ENCODE measurements around the gene HOXD12.

DNA sequence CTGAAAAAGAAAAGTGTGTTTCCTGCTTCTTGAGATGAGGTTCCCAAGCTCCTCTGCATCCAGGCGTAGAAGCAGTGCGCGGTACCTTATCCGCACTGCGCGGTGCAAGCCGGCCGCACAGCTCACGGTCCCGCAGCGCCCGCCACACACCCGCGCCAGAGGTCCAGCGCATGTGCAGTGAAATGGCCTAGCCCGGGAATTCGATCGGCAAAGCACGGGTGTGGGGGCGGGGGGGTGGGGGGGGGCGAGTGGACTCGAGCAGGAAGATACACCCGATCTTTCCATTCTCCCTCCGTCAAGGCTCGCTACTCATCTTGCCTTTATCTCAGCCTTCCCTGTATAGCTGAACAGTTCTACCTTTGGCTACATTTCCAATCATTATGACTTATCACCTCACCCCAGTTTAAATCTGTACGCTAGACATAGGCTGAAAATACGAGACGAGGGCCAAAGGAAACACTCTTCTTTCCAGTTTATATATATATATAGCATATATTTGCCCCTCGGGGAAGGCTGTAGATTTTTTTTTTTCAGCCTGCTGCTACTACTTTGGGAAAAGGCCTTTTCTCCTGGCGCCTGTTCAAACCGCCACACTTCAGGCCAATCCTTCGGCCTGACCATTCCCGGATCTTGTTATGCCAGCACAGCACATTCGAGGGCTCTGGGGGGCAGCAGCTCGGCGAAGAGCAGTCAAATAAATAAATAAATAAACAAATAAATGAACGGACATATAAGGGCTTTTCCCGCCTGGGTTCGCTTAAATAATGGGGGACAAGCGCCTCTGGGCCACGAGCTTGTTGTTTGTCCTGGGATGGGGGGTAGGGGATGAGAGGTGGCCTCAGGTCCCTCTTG is 40.3 kb downstream of the HOXD12 start:
- TF ChIP-seq, protein P1, sequence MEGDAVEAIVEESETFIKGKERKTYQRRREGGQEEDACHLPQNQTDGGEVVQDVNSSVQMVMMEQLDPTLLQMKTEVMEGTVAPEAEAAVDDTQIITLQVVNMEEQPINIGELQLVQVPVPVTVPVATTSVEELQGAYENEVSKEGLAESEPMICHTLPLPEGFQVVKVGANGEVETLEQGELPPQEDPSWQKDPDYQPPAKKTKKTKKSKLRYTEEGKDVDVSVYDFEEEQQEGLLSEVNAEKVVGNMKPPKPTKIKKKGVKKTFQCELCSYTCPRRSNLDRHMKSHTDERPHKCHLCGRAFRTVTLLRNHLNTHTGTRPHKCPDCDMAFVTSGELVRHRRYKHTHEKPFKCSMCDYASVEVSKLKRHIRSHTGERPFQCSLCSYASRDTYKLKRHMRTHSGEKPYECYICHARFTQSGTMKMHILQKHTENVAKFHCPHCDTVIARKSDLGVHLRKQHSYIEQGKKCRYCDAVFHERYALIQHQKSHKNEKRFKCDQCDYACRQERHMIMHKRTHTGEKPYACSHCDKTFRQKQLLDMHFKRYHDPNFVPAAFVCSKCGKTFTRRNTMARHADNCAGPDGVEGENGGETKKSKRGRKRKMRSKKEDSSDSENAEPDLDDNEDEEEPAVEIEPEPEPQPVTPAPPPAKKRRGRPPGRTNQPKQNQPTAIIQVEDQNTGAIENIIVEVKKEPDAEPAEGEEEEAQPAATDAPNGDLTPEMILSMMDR (IDR thresholded peaks at IDR 0.05; ENCODE audit: poor library complexity, severe bottlenecking): no peak
- TF ChIP-seq SMC3 (conservative IDR thresholded peaks at IDR 0.05; ENCODE audit: poor library complexity): no peak

Data from neural cell (in vitro differentiated cells).